K562 (cell line): Measurements from ENCODE around the gene CMTR2. TPM values are rescaled to one million over a fixed set of nuclear protein-coding genes. Genes with fewer than 3 reads are reported as not detected.

Experiments
- ARID4B ChIP-seq: sonication (generic); formaldehyde crosslinking; IDR thresholded peaks from 2 replicates; pipeline ENCODE4 v1.8.0; 2022; ENCODE audit warnings: mild to moderate bottlenecking, missing genetic modification reagents
- ELF2 ChIP-seq: fragments of 250-450 bp; sonication (Bioruptor Pico); IDR thresholded peaks from 2 replicates; pipeline ENCODE4 v1.5.0; 2021; ENCODE audit warnings: mild to moderate bottlenecking
- EP300 ChIP-seq: IDR thresholded peaks from 2 replicates; pipeline ENCODE4 v1.6.1; 2012; ENCODE audit warnings: low read length, improper control_type of control experiment
- ESRRA ChIP-seq: fragments of 450-650 bp; IDR thresholded peaks from 2 replicates; pipeline ENCODE4 v1.6.1; 2014; ENCODE audit warnings: low read depth, mild to moderate bottlenecking, moderate library complexity, borderline replicate concordance
- HDAC8 ChIP-seq: fragments of 450-650 bp; IDR thresholded peaks from 2 replicates; pipeline ENCODE4 v1.6.1; 2016; ENCODE audit warnings: mild to moderate bottlenecking, missing genetic modification characterization, moderate library complexity, missing compliant biosample characterization
- KHSRP ChIP-seq: fragments of 450-650 bp; IDR thresholded peaks from 2 replicates; pipeline ENCODE4 v1.6.1; 2017
- RB1 ChIP-seq: fragments of 450-650 bp; IDR thresholded peaks from 2 replicates; pipeline ENCODE4 v1.6.1; 2017; ENCODE audit warnings: low read depth, mild to moderate bottlenecking
- SRF ChIP-seq, 2 experiments: fragments of 250-450, 450-650 bp in 1 of 2; sonication (Bioruptor Pico) in 1 of 2; sonication (generic) in 1 of 2; formaldehyde crosslinking; IDR thresholded peaks; 2 replicates each; pipeline versions ENCODE4 v1.5.0 to v1.5.1; 2020 to 2022; ENCODE audit warnings: mild to moderate bottlenecking in 1 of 2, missing genetic modification reagents in 1 of 2
- TBP ChIP-seq: optimal IDR thresholded peaks from 2 replicates; pipeline ENCODE3; 2011; ENCODE audit warnings: low read depth, low read length, improper control_type of control experiment
- ZNF584 ChIP-seq: fragments of 200-800 bp; sonication (Bioruptor generic); IDR thresholded peaks from 2 replicates; pipeline ENCODE4 v1.6.1; 2016; ENCODE audit warnings: low read depth, mild to moderate bottlenecking, missing genetic modification characterization, missing compliant biosample characterization
- polyA plus RNA-seq, 8 experiments: library from polyadenylated mRNA; depleted of rRNA in 4 of 8; stranded (reverse) in 5 of 8; unstranded in 3 of 8; fragments of >200 nt; fragmentation: Nextera tagmentation in 2 of 8; fragmentation: Illumina TruSeq in 1 of 8; extraction: Ambion mirVana in 2 of 8; extraction: Trizol in 1 of 8; gene quantifications; 2 replicates each; pipeline versions ENCODE4 v1.2.1 to v1.2.3, GENCODE V29; 2011 to 2014; ENCODE audit warnings: inconsistent platforms in 1 of 8, missing spikeins in 1 of 8
- total RNA-seq, 7 experiments: library from RNA; depleted of rRNA in 6 of 7; stranded (reverse); fragments of >200 nt in 6 of 7; fragmentation: Illumina TruSeq in 2 of 7; extraction: Trizol in 2 of 7; gene quantifications; 2 replicates each; pipeline versions ENCODE4 v1.2.1 to v1.2.3, GENCODE V29; 2011 to 2021; ENCODE audit warnings: low replicate concordance in 1 of 7
- TF ChIP-seq, protein P1 (sequence below), 2 experiments: fragments of 450-650 bp; formaldehyde crosslinking in 1 of 2; IDR thresholded peaks; 2 replicates each; pipeline versions ENCODE4 v1.4.0 to v1.6.1; 2014 to 2020; ENCODE audit warnings: mild to moderate bottlenecking in 2 of 2, borderline replicate concordance in 1 of 2, low read depth in 1 of 2
- TF ChIP-seq, protein P2 (sequence below), 2 experiments: IDR thresholded peaks; 2 replicates each; pipeline ENCODE4 v1.6.1; 2011; ENCODE audit warnings: borderline replicate concordance in 1 of 2, control low read depth in 1 of 2, low read depth in 1 of 2, low read length in 1 of 2, mild to moderate bottlenecking in 1 of 2, mixed read lengths in 1 of 2, moderate library complexity in 1 of 2; ENCODE audit not compliant: insufficient read depth in 1 of 2, insufficient read length in 1 of 2, poor library complexity in 1 of 2, severe bottlenecking in 1 of 2; ENCODE audit errors: extremely low read depth in 1 of 2

The CMTR2 gene
- total and polyA plus RNA-seq, 9 of the 15 experiments (the other 6 are each of a cell fraction or from before 2014, with no cell fraction given), result 4.6 to 24.8 (median 12.7) TPM

- TF ChIP-seq, protein P1, sequence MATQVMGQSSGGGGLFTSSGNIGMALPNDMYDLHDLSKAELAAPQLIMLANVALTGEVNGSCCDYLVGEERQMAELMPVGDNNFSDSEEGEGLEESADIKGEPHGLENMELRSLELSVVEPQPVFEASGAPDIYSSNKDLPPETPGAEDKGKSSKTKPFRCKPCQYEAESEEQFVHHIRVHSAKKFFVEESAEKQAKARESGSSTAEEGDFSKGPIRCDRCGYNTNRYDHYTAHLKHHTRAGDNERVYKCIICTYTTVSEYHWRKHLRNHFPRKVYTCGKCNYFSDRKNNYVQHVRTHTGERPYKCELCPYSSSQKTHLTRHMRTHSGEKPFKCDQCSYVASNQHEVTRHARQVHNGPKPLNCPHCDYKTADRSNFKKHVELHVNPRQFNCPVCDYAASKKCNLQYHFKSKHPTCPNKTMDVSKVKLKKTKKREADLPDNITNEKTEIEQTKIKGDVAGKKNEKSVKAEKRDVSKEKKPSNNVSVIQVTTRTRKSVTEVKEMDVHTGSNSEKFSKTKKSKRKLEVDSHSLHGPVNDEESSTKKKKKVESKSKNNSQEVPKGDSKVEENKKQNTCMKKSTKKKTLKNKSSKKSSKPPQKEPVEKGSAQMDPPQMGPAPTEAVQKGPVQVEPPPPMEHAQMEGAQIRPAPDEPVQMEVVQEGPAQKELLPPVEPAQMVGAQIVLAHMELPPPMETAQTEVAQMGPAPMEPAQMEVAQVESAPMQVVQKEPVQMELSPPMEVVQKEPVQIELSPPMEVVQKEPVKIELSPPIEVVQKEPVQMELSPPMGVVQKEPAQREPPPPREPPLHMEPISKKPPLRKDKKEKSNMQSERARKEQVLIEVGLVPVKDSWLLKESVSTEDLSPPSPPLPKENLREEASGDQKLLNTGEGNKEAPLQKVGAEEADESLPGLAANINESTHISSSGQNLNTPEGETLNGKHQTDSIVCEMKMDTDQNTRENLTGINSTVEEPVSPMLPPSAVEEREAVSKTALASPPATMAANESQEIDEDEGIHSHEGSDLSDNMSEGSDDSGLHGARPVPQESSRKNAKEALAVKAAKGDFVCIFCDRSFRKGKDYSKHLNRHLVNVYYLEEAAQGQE (IDR thresholded peaks at IDR 0.05; ENCODE audit: borderline replicate concordance), result peak; percentile 81
- TF ChIP-seq, protein P1 (CRISPR knock-in tag; IDR thresholded peaks at IDR 0.05; ENCODE audit: low read depth), result peak; percentile 76; the same call in 1 of the 2 replicates
- TF ChIP-seq ELF2 (CRISPR knock-in tag), result no peak
- TF ChIP-seq EP300, result peak; percentile 8; the same call in 1 of the 2 replicates
- TF ChIP-seq ARID4B (CRISPR knock-in tag), result 0 out of 2 replicates have a peak, but pooled peaks have one; percentile 34
- TF ChIP-seq ZNF584, result no peak; the same call in 1 of the 2 replicates
- TF ChIP-seq HDAC8, result no peak
- TF ChIP-seq ESRRA, result peak; percentile 45; the same call in 1 of the 2 replicates
- peak in 1 of 2 experiments; percentile 29; a peak in 1 of 4 replicates for TF ChIP-seq SRF (CRISPR knock-in tag; IDR thresholded peaks at IDR 0.05)
- peak; percentile 63 for TF ChIP-seq RB1
- TF ChIP-seq KHSRP, result no peak
- peak; percentile 42 for TF ChIP-seq TBP
- TF ChIP-seq, protein P2, sequence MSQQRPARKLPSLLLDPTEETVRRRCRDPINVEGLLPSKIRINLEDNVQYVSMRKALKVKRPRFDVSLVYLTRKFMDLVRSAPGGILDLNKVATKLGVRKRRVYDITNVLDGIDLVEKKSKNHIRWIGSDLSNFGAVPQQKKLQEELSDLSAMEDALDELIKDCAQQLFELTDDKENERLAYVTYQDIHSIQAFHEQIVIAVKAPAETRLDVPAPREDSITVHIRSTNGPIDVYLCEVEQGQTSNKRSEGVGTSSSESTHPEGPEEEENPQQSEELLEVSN (IDR thresholded peaks at IDR 0.05; ENCODE audit: borderline replicate concordance in 1 of 2, extremely low read depth in 1 of 2, insufficient read depth in 1 of 2, insufficient read length in 1 of 2, low read depth in 1 of 2, low read length in 1 of 2, poor library complexity in 1 of 2, severe bottlenecking in 1 of 2), result peak; percentile 92 to 94
Measured at GRCh38 chr16:71288890-71289731, at the start of gene CMTR2 (continued).
